NCI-H526 (cell line): ENCODE measurements around the gene SYNE1.
"Not testable (repeated sequence)": the region's sequence is repeated elsewhere in the genome, so short reads cannot be mapped to it uniquely, and the experiment has no call there.

Experiments
- DNase-seq, 2 experiments: peaks; one replicate each; lab custom pipeline; 2025; lab: John Stamatoyannopoulos, UW

The SYNE1 gene

DNA sequence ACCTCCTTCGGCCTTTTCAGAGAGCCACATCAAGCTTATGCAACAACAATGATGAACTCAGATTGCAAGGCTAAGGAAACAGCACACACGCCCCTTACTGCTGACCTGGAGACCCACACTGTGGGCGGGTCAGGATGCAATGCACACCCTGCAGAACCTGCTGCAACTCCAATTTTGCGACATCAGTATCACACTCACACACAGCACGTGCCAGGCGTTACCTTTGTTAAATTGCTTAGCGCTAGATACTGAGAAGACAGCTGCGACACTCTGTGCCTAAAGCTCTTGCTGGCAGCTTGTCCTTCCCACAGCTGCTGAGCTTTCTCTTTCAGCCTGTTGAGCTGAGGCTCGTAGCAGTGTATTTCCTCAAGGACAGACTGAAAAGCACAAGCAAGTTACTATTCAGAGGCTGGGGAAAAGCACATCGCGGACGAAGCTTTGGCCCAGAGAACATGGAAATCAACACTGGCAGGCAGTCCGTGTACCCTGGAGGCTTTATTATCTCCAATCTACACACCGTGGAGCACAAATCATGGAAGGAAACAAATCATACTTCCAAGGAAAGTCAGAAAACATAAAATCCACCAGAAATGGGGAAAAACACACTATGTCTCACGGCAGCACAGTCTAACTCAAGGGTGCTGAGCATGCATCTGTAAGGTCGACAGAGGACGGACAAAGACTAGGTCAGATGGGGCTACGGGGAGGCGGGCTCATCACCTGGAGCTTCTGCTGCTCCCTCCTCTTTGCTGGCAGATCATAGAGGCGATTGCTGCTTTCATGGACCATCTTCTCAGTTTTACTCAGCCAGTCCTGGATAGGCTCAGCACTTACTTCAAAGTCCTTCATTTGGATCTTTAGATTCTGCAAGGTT, 268.2 kb downstream of the SYNE1 start:
- DNase-seq, result no peak

GRCh38 chr6:152364866-152365265, 272.3 kb downstream of the SYNE1 start:
- no peak for DNase-seq

DNA sequence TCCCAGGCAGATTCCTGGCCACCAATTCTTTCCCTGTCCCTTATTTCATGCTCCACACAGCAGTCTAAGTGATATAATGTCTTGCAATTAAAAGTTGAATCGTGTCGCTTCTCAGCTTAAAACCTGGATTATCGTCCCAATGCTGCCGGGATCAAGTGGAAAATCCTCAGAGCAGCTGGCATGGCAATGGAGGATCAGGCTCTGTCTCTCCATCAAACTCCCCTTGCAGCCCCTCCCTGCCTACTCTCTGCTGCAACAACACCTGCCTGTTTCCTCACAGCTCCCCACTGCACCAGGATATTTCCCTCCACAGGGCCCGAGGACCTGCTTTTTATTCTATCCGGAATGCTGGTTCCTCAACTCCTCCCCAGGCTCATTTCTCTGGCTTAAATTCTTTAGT, 277.1 kb downstream of the SYNE1 start:
- no peak for DNase-seq

- DNase-seq, result peak in 1 of 2 experiments; percentile 10
These were observed 280.5 kb downstream of the SYNE1 start for GRCh38 chr6:152356662-152357061.

DNA sequence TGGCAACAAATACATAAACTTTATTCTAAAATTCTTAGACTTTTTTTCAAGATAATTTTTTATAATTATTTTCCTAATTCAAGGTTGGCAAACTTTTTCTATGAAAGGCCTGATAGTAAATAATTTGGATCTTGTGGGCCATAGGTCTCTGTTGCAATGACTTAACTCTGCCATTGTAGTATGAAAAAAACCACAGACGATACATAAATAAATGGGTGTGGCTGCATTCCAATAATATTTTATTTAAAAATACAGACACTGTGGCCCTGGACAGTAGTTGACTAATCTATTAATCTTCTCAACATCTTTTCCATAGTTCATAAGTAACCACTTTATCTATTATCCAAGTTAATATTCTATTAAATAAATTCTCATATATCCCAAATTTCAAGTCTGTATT, 281.1 kb downstream of the SYNE1 start:
- DNase-seq, result no peak

DNA sequence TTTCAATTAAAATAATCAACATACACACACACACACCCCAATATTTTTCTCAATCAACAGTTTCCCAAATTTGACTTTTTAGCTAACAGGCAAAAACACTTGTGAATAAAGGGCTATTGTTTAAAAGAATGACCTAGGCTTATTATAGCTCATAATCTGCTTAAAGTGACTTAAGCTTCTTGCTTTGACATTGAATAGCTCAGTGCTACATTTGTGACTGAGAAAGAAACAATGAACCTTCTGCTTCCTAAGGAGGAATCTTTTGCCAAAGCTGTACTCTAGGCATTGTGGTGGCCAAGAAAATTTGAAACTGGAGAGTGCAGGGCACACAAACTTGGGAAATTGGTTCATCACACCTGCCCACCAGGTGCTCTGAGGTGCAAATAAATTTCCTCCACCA, 282.0 kb downstream of the SYNE1 start:
- no peak for DNase-seq

GRCh38 chr6:152353440-152353839, 283.7 kb downstream of the SYNE1 start:
- no peak for DNase-seq

DNA sequence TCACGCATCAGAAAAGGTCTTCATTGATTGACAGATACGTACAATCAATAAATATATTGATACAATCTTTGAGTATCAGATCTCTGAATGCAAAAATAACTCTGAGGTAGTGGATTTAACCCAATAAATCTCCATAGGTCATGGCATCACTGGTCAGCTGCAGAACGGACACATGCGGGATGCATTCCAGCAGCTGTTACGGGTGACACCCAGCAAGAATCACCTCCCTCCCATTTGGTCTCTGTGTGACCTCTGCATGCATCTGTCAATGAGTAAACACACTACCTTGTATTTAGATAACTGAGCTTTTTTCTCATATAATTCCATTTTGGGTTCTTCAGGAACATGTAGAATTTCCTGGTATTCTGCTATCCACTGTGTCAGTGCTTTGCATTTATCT, 285.4 kb downstream of the SYNE1 start:
- DNase-seq, result no peak

DNA sequence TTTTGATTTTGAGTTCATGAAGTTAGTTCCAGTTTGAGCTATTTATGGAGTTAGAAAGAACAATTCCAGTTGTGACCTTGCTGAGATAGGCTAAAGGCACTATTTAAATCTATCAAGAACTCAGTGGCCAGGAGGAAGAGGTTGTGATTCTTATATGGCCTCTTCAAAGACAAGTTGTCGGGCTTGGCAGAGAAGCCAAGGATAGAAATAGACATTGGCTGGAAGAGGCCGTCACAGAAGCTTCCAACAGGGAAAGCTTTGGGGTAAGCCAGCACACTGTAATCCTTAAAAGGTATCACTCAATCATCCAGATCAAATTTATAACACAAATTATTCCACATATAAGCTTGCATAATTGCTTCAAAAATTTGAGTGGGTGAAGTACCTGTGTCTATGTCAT, 286.1 kb downstream of the SYNE1 start:
- DNase-seq, result no peak

DNA sequence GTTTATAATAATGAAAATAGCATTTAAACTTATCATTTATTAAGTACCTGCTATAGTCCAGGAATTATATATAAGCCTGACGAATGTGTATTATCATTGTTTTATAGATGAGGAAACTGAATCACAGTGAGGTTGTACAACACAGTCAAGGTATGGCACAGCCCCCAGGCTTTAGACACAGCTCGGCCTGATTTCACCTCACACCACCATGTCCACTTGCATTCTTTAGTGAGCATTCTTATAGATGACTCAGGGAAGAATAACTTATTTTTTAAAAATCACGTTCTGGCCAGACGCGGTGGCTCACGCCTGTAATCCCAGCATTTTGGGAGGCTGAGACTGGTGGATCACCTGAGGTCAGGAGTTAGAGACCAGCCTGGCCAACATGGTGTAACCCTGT, 289.0 kb downstream of the SYNE1 start:
- DNase-seq, result no peak

DNA sequence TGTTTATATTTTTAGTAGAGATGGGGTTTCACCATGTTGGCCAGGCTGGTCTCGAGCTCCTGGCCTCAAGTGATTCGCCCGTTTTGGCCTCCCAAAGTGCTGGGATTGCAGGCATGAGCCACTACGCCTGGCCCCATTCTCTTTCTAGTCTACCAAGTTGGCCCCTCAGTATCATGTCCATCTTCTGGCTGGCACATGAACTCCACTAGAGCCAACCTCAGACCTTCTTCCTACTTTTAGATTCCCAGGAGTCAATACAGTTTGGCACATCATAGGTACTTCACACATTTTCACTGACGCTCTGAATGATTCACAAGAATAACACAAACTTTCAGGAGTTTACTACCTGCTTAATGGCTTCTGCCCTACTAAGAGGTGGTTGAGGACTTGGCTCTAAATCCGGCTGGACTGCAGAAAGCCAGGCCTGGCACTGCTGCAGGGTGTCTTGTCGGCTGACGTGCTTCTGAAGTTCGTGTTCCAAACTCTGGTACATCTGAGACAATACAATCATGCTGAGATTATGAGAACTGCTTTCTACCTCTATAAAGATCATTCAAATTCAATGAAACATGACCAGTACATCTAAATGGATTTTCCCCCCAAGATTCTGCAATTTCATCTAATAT, 293.3 kb downstream of the SYNE1 start:
- DNase-seq, result no peak

- DNase-seq, result no peak
These were observed 295.6 kb downstream of the SYNE1 start for GRCh38 chr6:152341596-152341995.

DNA sequence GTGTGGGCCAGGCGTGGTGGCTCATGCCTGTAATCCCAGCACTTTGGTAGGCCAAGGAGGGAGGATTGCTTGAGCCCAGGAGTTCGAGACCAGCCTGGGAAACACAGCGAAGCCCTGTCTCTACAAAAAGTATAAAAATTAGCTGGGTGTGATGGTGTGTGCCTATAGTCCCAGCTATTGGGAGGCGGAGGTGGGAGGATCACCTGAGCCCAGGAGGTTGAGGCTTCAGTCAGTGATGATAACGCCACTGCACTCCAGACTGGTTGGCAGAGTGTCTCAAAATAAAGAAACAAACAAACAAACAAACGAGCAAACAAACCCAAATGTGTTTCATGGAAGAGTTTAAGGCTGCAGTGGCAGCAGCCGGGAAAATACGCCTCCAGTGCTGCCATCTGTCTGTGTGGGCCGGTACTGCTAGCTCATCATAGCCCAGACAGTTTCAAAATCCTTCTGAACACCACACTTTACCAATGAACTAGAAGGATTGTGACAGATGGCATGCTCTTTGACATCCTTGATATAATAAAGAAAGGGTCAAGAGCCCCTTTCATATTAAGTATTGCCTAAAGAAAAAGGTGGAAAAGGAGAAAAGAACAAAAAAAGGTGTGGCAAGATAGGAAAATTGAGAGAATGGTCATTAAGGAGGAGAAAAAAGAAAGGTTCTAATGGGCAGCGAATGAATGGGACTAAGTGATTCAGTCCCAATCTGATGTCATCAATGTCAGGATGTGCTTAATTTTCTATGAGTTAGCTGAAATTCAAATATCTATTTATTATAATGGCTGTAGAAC, 298.6 kb downstream of the SYNE1 start:
- DNase-seq, result peak in 1 of 2 experiments; percentile 14

DNA sequence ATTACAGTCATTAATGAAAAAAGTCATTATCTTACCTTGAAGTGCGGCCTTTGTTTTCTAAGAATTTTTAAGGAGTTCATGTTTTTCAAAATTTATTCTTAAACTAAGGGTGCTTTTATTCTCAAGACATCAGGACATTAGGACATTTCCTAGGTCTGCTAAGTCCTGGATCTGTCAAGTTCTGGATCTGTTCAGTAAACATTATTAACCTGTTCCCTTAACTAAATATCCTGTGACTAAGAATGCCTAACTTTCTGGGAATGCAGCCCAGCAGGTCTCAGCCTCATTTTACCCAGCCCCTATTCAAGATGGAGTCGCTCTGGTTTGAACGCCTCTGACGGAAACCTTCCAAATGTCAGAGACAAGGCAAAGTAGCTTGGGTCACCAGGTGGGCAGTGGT, 302.6 kb downstream of the SYNE1 start:
- no peak for DNase-seq

DNA sequence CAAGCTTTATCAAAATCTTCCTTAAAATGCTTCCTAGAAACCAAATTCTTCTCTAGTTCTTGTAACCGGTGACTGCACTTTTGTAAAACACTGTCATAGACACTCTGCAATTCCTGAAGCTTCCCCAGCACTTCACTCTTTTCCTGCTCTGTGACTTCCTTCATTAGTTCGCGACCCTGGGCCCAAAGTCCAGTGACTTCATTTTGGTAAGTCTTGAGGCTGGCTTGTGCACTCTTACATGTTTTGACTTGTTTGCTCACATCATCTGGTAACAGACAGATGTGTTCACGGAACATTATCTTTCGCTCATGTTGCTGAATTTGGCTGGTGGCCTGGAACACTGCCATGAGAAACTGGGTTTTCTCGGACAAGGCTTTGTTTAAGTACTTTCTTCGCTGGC, 306.2 kb downstream of the SYNE1 start:
- no peak for DNase-seq

GRCh38 chr6:152329638-152330448, 307.3 kb downstream of the SYNE1 start:
- DNase-seq, result no peak

DNA sequence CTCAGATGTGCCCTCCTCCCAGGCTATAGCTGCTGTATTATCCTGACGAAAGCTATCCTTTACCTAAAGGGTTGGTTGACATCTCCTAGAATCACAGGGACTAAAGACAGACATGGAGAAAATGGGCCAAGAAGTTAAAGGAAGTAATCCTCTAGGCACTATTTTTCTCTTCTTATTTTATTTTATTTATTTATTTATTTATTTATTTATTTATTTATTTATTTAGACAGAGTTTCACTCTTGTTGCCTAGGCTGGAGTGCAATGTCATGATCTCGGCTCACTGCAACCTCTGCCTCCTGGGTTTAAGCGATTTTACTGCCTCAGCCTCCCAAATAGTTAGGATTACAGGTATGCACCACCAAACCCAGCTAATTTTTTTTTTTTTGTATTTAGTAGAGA, 309.0 kb downstream of the SYNE1 start:
- DNase-seq, result not testable (repeated sequence)

GRCh38 chr6:152323376-152323775, 313.8 kb downstream of the SYNE1 start:
- DNase-seq, result no peak

DNA sequence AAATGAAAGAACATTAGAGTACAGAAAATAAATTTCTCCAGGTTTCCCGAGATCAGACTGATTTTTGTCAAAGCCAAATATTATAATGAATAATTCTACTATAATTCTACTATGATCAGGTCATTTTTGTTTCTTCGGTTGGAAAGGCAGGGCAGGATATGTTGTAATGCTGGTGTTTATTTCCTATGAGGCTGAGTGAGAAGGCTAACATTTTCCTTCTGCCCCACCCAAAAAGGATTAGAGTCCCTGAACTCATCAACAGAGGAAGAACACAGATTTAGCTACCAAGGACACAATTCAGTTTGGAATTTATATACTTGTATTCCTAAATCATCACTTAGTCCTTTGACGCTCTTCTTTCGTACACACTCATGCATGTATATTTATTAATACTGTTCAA, 318.9 kb downstream of the SYNE1 start:
- DNase-seq, result no peak

GRCh38 chr6:152316024-152316423, 321.1 kb downstream of the SYNE1 start:
- no peak for DNase-seq

- DNase-seq, result no peak
These were observed 322.7 kb downstream of the SYNE1 start for GRCh38 chr6:152314483-152314832.
